C4-2B (cell line): Measurements from ENCODE around the gene TBCB.

Experiments
- H3K27ac ChIP-seq: fragments of 450-650 bp; 2 replicates; pipeline ENCODE4 v1.5.1; 2017
- CTCF ChIP-seq: fragments of 450-650 bp; conservative IDR thresholded peaks from 2 replicates; pipeline ENCODE4 v1.5.1; 2017; ENCODE audit warnings: mild to moderate bottlenecking
- ZFX ChIP-seq: fragments of 450-650 bp; IDR thresholded peaks from 2 replicates; pipeline ENCODE4 v1.6.1; 2017

Gene TBCB

GRCh38 chr19:36150586-36150985 is 35.3 kb downstream of the TBCB start:
- no peak overlapping the region for H3K27ac ChIP-seq
- TF ChIP-seq ZFX (no peak), CTCF (no peak)

- H3K27ac ChIP-seq = no peak overlapping the region
- TF ChIP-seq CTCF = no peak
- no peak for TF ChIP-seq ZFX
Observed at GRCh38 chr19:36151144-36152018, 36.1 kb downstream of the TBCB start.

GRCh38 chr19:36152019-36152351 is 36.7 kb downstream of the TBCB start:
- H3K27ac ChIP-seq = no peak overlapping the region
- TF ChIP-seq ZFX (no peak), CTCF (no peak)

DNA sequence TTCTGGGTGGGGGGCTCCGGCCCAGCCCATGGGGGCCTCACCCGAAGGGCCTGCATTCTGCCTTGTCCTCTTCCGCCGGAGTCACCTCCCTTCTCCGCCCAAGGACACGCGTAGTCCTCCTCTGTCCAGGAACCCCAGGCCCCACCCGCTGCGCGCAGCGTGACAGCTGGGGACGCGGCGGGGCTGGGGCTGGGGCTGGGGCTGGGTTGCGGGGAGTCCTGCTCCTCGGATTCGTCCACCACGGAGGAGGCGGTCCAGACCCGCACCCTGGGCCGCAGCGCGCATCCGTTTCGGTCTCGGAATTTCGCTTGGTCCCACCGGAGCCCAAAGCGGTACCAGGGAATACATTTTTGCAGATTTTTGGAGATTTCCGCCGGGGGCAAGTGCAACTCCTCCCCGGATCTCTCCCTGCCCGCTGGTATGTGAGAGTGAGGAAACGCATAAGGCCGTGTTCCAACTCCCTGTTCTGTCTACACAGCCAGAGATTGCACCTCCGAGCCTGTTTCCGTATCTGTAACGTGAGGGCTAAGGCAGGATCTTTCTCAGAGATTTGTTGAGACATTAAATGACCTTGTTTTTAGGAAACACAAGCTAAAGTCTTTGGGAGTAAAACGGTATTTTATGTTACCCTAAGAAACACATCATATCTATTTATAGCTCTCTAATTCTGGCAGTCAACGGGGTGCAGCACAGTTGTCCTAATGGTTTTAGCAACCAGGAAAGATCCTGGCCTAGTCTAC is 37.3 kb downstream of the TBCB start, which contains the start of gene COX7A1:
Gene COX7A1 (minus strand): TSS at position 96 of the 740 bp plus-strand sequence. CDS start 40 bp downstream, at position 56.
- no peak within 1 kb of the TSS for H3K27ac ChIP-seq
- no peak for TF ChIP-seq CTCF
- no peak for TF ChIP-seq ZFX

GRCh38 chr19:36153126-36153525 is 37.9 kb downstream of the TBCB start:
- no peak for TF ChIP-seq CTCF
- H3K27ac ChIP-seq = no peak overlapping the region

DNA sequence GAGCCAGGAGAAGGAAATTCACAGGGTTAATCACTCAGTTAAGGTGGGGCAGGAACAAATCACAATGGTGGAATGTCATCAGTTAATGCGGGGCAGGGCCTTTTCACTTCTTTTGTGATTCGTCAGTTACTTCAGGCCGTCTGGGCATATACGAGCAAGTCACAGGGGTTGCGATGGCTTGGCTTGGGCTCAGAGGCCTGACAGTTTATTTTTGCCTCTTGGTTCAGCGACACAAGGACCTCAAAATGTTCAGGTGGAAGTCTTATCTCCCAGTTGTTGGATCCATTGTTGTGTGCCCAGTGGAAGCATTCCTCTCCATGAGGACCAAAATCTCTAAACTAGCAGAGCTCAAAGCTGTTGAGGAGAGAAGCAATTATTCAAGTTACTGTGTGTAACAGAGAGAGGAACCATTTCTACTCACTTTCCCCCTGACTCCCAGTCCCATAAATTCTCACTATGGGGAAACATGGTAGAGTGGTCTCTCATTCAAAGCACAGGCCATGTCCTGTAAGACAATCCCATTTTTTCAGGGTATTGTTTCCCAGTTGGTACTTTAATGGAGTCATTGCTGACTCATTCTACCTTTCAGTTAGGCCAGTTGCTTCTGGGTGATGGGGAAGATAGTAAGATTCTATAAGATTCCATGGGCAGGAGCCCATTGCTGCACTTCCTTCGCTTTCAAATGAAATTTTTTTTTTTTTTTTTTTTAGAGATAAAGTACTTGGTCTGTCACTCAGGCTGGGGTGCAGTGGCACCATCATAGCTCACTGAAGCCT is 45.7 kb downstream of the TBCB start:
- TF ChIP-seq CTCF (no peak), ZFX (no peak)
- no peak overlapping the region for H3K27ac ChIP-seq
